ENCODE data around the gene TTC14. TPM values are rescaled to one million over a fixed set of nuclear protein-coding genes. Genes with fewer than 3 reads are reported as not detected.

Gene TTC14
- total and polyA plus RNA-seq, 10 of the 15 experiments (the other 5 are each of a cell fraction or from before 2014, with no cell fraction given): 14.0 to 81.5 (median 29.4) TPM

- TF ChIP-seq CTCF (IDR thresholded peaks at IDR 0.05 in 2 of 3, conservative IDR thresholded peaks at IDR 0.05 in 1 of 3; ENCODE audit: control insufficient read depth in 2 of 3, extremely low read depth in 1 of 3, insufficient read depth in 1 of 3, low read depth in 3 of 3, low read length in 3 of 3) (peak in 1 of 3 experiments; percentile 45; a peak in 2 of 6 replicates), ZNF384 (IDR thresholded peaks at IDR 0.05; ENCODE audit: borderline replicate concordance, low read depth, low read length) (no peak), BHLHE40 (IDR thresholded peaks at IDR 0.05; ENCODE audit: borderline replicate concordance in 1 of 2, low read depth in 2 of 2, low read length in 1 of 2) (peak in 1 of 2 experiments; percentile 15; a peak in 1 of 4 replicates), SMARCA5 (IDR thresholded peaks at IDR 0.05) (no peak), IRF5 (IDR thresholded peaks at IDR 0.05; ENCODE audit: borderline replicate concordance) (no peak), TAF1 (IDR thresholded peaks at IDR 0.05; ENCODE audit: borderline replicate concordance, low read depth, low read length) (peak; percentile 73; the same call in 1 of the 2 replicates), SMAD5 (IDR thresholded peaks at IDR 0.05; ENCODE audit: low read depth) (peak; percentile 93), ASH2L (IDR thresholded peaks at IDR 0.05; ENCODE audit: borderline replicate concordance, low read depth) (no peak), CEBPZ (IDR thresholded peaks at IDR 0.05; ENCODE audit: low read depth, low read length) (no peak), ZNF622 (IDR thresholded peaks at IDR 0.05) (no peak), IRF4 (IDR thresholded peaks at IDR 0.05; ENCODE audit: low read depth, low read length) (0 out of 2 replicates have a peak, but pooled peaks have one; percentile 21), SREBF2 (IDR thresholded peaks at IDR 0.05; ENCODE audit: low read length) (no peak), IKZF1 (conservative IDR thresholded peaks at IDR 0.05) (peak; percentile 94), CEBPB (IDR thresholded peaks at IDR 0.05; ENCODE audit: borderline replicate concordance in 1 of 2, low read depth in 2 of 2, low read length in 2 of 2) (no peak), CREM (IDR thresholded peaks at IDR 0.05; ENCODE audit: low read depth) (peak; percentile 70), CUX1 (IDR thresholded peaks at IDR 0.05; ENCODE audit: insufficient replicate concordance, low read depth, low read length) (no peak)
Measured at GRCh38 chr3:180601688-180602666, at the start of gene TTC14 (continued).
